ENCODE results near the gene EML6. TPM values are rescaled to one million over a fixed set of nuclear protein-coding genes. Genes with fewer than 3 reads are reported as not detected.

EML6 gene
- total RNA-seq, 1 experiment from 2014 or later: 6.6 TPM

- ChIA-PET POLR2A (no interaction called here), RAD21 (ENCODE audit: low non-redundant PET in 1 of 2, low total read pairs in 2 of 2, uncharacterized antibody in 2 of 2, unreplicated experiment in 2 of 2) (no interaction called here), CTCF (interaction anchor here (1.5 kb wide), 1 partner anchor 44 kb away, joined by 3 read pairs; no protein-coding TSS in a partner anchor)
- Histone ChIP-seq H3K9ac (ENCODE audit: low read length) (no peak overlapping the region), H3K27me3 (ENCODE audit: insufficient read depth, low read length) (no peaks in the 10 kb centered on the region), H3K4me1 (ENCODE audit: control insufficient read depth in 1 of 2, insufficient read depth in 2 of 2, low read length in 2 of 2) (no peaks in the 10 kb centered on the region), H3K36me3 (ENCODE audit: control insufficient read depth in 1 of 2, insufficient read depth in 2 of 2, low read length in 2 of 2) (no peaks in the 10 kb centered on the region), H2AFZ (ENCODE audit: low read depth, low read length, poor library complexity, severe bottlenecking) (no peak overlapping the region), H3K9me2 (ENCODE audit: insufficient read depth) (no peaks in the 10 kb centered on the region), H3K4me2 (ENCODE audit: low read length) (no peak overlapping the region), H3K4me3 (replicated peaks in 1 of 2; ENCODE audit: low read depth in 1 of 2, low read length in 2 of 2) (no peak overlapping the region), H3K79me2 (ENCODE audit: insufficient read depth, low read length) (no peaks in the 10 kb centered on the region), H4K20me1 (ENCODE audit: insufficient read depth) (no peaks in the 10 kb centered on the region), H3K27ac (ENCODE audit: low read depth, low read length) (no peak overlapping the region), H3K9me3 (ENCODE audit: control insufficient read depth in 1 of 2, insufficient read depth in 1 of 2, low read depth in 1 of 2, low read length in 2 of 2) (no peaks in the 10 kb centered on the region)
- intact Hi-C loops (cut with micrococcal nuclease): no loop called here
- no TSS peak for BruUV-seq (replicated peaks)
- ATAC-seq: no peak
- DNase-seq (ENCODE audit: low read depth, low spot score): no peak
- TF ChIP-seq REST (IDR thresholded peaks at IDR 0.05; ENCODE audit: low read depth): no peak
- TF ChIP-seq JUND (IDR thresholded peaks at IDR 0.05): no peak
- TF ChIP-seq POLR2A (IDR thresholded peaks at IDR 0.05; ENCODE audit: borderline replicate concordance, extremely low read depth, insufficient read depth, insufficient read length): no peak
- no peak for TF ChIP-seq ZFX (IDR thresholded peaks at IDR 0.05)
Observed at GRCh38 chr2:54709336-54709809, 14.1 kb upstream of the EML6 start.

DNA sequence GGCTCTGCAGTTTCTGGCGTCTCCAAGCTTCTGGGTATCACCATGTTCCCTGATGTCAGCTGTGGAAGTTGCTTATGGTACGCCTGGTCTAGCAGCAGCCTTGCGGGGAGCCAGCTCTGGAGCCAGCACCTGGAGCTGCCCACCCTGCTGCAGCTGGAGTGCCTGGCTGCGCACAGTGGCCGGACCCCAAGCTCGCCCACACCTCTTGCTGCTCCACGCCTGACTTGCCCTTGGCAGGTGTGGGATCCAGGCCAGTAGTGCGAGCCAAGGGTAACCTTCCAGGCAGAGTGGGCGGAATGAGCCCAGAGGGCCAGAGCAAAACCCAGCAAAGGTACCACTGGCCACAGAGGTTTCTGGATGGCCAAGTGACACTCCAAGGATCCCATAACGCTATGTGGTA, 13.2 kb upstream of the EML6 start:
- H3K4me3 ChIP-seq (replicated peaks in 1 of 2; ENCODE audit: low read depth in 1 of 2, low read length in 2 of 2): no peak overlapping the region
- no peaks in the 10 kb centered on the region for H3K79me2 ChIP-seq (ENCODE audit: insufficient read depth, low read length)
- no peaks in the 10 kb centered on the region for H4K20me1 ChIP-seq (ENCODE audit: insufficient read depth)
- no peaks in the 10 kb centered on the region for H3K9me2 ChIP-seq (ENCODE audit: insufficient read depth)
- ATAC-seq (no peak), DNase-seq (ENCODE audit: low read depth, low spot score) (no peak)
- ChIA-PET RAD21 (ENCODE audit: low non-redundant PET in 1 of 2, low total read pairs in 2 of 2, uncharacterized antibody in 2 of 2, unreplicated experiment in 2 of 2) (no interaction called here), POLR2A (no interaction called here), CTCF (interaction anchor here (1.5 kb wide), 1 partner anchor 45 kb away, joined by 3 read pairs; no protein-coding TSS in a partner anchor)
- H2AFZ ChIP-seq (ENCODE audit: low read depth, low read length, poor library complexity, severe bottlenecking): no peak overlapping the region
- intact Hi-C loops (cut with micrococcal nuclease): no loop called here
- H3K9me3 ChIP-seq (ENCODE audit: control insufficient read depth in 1 of 2, insufficient read depth in 1 of 2, low read depth in 1 of 2, low read length in 2 of 2): no peaks in the 10 kb centered on the region
- no peaks in the 10 kb centered on the region for H3K4me1 ChIP-seq (ENCODE audit: control insufficient read depth in 1 of 2, insufficient read depth in 2 of 2, low read length in 2 of 2)
- no peak overlapping the region for H3K4me2 ChIP-seq (ENCODE audit: low read length)
- no peaks in the 10 kb centered on the region for H3K36me3 ChIP-seq (ENCODE audit: control insufficient read depth in 1 of 2, insufficient read depth in 2 of 2, low read length in 2 of 2)
- H3K27me3 ChIP-seq (ENCODE audit: insufficient read depth, low read length): no peaks in the 10 kb centered on the region
- H3K27ac ChIP-seq (ENCODE audit: low read depth, low read length): no peak overlapping the region
- H3K9ac ChIP-seq (ENCODE audit: low read length): no peak overlapping the region
- no TSS peak for BruUV-seq (replicated peaks)
- TF ChIP-seq FOSL1 (IDR thresholded peaks at IDR 0.05; ENCODE audit: low read depth): no peak
- TF ChIP-seq EZH2phosphoT487 (IDR thresholded peaks at IDR 0.05; ENCODE audit: borderline replicate concordance): no peak
- no peak for TF ChIP-seq YY1 (IDR thresholded peaks at IDR 0.05; ENCODE audit: extremely low read depth, insufficient replicate concordance, low read depth, low read length)
- no peak for TF ChIP-seq MAX (IDR thresholded peaks at IDR 0.05)
- TF ChIP-seq POLR2A (IDR thresholded peaks at IDR 0.05; ENCODE audit: borderline replicate concordance, extremely low read depth, insufficient read depth, insufficient read length): no peak
- TF ChIP-seq EGR1 (IDR thresholded peaks at IDR 0.05; ENCODE audit: low read depth): no peak
- no peak for TF ChIP-seq ZNF274 (IDR thresholded peaks at IDR 0.05; ENCODE audit: low read depth, low read length)
- TF ChIP-seq CEBPB (IDR thresholded peaks at IDR 0.05; ENCODE audit: low read depth): no peak
- TF ChIP-seq EZH2 (IDR thresholded peaks at IDR 0.05): no peak
- TF ChIP-seq ATF3 (IDR thresholded peaks at IDR 0.05): no peak
- TF ChIP-seq ELF1 (IDR thresholded peaks at IDR 0.05; ENCODE audit: borderline replicate concordance, low read depth): no peak
- no peak for TF ChIP-seq REST (IDR thresholded peaks at IDR 0.05; ENCODE audit: low read depth)
- TF ChIP-seq JUND (IDR thresholded peaks at IDR 0.05): no peak

Data from HCT116 (cell line).